Pons (tissue), 1 donor: ENCODE data around the gene CMIP.

Experiments used
- DNase-seq: peaks from one replicate; pipeline ENCODE4 v3.0.0-alpha.2; 2016; ENCODE audit warnings: low spot score

The CMIP gene

DNA sequence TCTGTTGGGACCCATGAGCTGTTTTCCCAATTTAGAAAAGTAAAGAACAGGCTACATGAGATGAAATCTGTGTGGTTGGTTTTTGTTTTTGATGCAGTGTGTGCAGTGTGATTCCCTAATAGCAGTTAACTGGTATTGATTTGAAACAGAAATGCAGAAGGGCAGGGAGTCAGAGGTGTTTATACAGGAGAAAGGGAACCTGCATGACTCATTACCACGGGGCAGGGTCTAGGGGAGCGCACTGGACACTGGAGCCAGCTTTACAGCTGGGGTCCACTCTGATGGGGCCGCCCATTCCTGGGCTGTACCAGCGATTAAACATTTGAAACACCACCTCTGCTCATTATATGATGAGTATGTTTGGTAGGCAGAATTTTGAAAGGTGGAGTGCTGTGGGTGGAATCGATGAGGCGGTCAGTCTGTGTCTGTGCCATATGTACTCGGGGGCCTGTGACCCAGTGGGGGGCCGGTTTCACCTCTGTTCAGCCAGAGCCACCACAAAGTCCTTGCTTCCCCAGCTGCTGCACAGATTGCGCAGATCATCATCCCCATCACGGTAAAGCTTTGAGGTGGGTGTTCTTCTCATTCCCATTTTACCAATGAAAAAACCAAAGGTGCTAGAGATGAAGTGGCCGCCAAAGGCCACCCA lies 142.5 kb downstream of the CMIP start:
- DNase-seq = no peak

GRCh38 chr16:81587626-81588160 lies 143.1 kb downstream of the CMIP start:
- no peak for DNase-seq

GRCh38 chr16:81588326-81589081 lies 143.9 kb downstream of the CMIP start:
- no peak for DNase-seq

DNA sequence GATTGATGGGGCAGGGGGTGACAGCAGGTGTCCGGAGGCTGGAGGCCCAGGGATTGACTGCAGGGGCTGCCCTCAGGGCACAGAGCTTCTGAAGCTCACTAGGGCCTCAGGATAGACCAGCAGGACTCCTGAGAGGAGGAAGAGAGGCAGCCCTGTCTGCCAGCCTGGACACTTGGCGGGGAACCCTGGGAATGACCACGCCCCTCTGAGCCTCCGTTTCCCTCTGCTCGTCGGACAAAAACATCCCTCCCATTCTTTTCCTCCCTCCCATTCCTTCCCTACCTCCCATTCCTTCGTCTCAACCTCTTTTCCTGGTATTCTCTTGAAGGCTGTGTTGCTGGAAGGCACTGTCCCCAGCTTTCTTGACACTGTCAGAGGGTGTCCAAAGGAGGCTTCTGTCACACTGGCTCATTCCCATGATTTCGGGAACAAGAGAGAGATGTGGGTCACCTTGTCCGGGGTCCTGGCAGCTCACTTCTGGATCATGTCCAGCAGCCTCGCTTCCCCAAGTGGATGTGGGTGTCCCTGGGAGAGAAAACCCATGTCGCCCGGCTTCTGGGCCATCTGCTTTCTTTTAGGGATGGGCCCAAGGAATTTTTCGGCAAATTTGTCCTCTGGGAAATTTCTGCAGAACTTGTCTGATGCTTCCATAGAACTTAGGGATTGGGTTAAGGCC lies 145.5 kb downstream of the CMIP start:
- DNase-seq = no peak

GRCh38 chr16:81590714-81591544 lies 146.3 kb downstream of the CMIP start:
- no peak for DNase-seq

- no peak for DNase-seq
Measured at GRCh38 chr16:81591545-81591870, 146.9 kb downstream of the CMIP start.

DNA sequence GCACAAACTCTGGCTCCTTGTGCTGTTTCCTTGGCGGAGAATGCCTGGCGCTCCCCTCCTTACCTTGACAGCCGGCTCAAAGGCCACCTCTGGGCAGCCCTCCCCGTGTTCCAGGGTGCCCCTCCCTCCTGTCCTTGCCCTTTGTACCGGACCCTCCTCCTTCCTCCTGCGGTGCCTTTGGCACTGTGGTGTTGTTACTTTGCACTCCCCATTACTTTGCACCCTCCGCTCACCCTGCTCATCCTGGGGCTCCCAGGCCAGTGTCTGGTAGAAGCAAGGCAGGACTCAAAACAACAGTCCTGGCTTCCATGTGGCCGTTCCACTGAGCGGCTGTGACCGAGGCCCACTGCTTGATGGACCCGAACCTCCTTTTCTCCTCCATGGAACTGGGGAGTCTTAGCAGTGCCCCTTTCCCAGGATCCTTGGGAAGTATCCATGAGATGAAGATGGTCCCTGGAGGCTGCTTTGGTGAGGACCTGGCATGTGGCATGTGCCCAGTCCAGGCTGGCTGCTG lies 147.8 kb downstream of the CMIP start:
- no peak for DNase-seq

DNA sequence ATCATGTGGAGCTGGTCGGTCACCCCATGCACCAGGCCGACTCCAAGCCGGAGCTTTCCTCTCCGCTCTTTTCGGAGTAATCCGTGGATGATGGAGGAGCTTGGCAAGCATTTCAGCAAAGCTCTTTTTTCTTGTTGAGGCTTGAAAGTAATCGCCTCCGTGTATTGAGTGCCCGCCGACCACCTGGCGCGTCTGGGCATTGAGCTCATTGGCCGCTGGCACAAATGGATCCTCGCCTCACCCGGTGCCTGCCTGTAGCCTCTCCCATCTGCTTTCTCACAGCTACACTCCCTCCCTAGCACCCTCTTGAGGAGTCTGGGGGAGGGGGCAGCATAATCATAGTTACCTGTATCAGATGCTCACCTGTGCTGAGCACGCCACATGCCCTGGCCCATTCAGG lies 148.9 kb downstream of the CMIP start:
- DNase-seq = no peak

- no peak for DNase-seq
Measured at GRCh38 chr16:81595629-81596292, 151.2 kb downstream of the CMIP start.

DNA sequence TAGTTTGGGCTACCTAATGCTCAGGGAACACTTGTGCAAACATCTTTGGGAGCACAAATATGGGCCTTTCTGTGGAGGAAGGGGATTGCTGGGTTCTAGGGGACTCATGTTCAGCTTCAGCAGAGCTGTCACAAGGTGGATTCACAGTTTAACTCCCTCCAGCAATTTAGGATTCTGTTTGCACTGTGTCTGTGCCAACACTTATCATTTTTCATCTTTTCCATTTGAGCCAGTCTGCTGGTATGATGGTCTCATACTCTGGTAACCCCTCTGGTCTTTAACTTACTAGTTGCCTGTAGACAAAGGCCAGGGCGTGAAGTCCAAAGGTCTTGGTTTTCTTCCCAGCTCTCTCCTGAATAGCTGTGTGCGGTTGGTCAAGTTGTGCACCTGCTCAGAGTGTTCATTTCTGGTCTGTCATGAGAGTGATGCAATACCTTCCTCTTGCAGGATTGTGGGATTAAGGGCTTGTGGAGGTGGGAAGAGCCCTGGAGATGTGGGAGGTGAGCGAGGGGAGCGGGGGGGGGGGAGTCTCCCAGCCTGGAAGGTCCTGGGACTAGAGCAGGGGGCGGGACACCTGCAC lies 152.6 kb downstream of the CMIP start:
- no peak for DNase-seq

DNA sequence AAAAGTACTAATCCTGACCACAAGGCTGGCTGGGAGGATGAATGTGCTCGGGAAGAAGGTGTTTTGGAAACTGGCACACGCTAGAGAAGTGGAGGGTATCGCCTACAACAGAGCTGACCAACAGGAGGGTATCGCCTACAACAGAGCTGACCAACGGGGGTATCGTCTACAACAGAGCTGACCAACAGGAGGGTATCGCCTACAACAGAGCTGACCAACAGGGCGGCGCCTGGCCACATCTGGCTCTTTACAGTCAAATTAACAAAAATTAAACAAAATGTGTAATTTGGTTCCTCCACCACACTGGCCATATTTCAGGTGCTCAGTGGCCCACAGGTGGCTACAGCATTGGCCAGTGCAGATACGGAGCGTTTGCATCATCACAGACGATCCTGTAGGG lies 153.5 kb downstream of the CMIP start:
- no peak for DNase-seq

DNA sequence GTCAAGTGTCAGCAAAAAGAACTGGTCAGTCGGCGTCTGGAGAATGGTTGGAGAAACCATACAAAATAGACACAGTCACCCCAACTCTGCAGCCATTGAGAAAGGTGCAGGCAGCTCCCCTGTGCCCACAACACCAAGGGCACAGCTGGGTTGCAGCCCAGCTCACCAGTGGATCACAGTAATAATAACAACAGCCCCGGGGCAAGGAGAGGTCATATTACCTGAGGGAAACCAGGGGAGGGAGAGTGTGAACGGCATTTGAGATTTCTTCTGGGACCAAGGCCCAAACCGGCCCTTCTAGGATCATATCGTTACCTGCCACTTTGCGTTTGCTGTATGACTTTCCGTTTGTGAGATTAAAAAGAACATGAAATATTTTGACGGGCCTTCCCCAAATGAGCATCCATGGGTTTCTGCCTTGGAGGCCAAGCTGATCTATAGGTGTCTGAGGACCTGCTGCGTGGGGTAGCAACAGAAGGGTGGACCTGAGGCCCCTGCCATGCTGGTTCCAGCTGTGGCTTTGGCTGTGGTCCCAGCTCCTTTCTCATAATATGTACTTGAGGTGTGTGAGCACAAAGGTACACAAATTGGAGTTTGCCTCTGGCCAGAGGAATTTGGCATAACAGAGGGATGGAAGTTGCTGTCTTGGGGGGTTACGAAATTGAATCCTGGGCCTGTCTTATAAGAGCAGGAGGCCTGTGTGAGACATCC lies 154.6 kb downstream of the CMIP start:
- DNase-seq = no peak

- DNase-seq = peak; percentile 32
Measured at GRCh38 chr16:81600275-81600674, 155.7 kb downstream of the CMIP start.

DNA sequence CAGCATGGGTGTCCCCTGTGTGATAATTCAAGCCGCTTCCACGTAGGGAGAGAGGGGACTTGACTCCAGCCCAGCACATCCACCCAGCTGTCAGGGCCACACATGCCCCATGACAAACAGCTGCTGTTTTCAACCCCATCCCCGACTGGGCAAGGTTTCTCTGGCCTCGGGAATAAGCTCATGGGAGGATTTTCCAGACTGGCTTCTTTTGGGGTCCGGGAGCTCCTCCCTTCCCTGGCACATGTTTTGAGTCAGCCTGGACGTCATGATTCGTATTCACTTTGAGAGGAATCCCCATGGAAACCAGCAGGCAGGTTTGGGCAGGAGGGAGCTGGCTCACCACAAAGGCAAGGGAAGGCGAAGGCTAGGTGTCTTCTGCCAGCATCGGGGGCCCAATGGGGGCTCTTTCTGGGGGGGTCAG lies 156.4 kb downstream of the CMIP start:
- DNase-seq = peak; percentile 51

- no peak for DNase-seq
Measured at GRCh38 chr16:81601601-81602255, 157.1 kb downstream of the CMIP start.

DNA sequence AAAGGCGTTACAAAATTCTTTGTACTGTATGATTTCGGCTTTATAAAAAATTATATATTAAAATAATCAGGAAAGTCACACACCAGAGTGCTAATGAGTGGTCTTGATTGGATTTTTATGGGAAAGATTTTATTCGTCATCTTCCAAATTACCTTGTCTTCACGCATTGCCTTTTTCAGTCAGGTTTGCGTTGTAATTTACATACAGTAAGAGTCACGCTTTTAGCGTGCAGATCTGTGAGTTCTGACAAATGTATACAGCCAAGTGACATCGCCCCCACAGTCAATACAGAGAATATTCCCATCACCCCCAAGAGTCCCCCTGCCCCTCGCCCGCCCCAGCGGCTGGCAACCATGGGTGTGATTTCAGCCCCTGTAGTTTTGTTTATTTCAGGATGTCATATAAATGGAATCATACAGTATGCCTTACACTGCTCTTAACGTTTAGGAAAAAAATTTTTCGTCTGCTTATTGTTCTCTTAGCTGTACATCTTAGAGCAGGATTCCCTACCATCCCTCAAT lies 157.7 kb downstream of the CMIP start:
- DNase-seq = no peak

DNA sequence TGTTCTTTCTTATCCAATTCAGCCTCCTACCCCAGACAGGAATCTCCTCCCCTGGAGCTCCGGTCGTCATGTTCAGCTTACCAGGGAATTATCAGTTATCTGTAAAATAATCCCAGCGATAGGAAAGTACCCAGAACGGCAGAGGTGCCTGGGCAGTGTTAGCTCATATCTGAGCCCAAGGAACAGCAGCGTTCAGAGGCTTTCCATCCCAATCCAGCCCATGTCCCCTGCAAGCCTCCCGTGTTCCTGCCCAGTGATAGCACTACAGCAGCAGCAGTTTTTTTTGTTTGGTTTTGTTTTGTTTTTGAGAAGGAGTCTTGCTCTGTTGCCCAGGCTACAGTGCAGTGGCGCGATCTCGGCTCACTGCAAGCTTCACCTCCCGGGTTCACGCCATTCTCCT lies 158.2 kb downstream of the CMIP start:
- no peak for DNase-seq

DNA sequence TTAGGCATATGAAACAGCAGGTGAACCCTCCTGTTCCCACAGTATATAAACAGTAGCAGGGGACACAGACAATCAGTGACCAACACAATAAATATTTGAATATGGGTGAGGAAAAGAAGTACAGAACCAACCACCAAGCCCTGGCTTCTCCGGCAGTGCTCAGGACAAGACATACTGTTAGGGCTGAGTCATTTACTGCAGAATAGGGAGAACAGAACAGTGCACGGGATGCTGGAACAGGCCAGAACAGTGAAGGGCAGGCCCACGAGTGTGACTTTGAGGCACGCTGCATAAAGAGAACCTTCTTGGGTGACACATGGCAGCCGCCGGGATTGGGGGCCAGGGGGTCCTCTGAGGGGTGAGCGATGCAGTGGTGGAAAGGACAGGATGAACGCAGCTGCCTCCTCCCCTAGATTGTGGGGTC lies 160.4 kb downstream of the CMIP start:
- DNase-seq = no peak

DNA sequence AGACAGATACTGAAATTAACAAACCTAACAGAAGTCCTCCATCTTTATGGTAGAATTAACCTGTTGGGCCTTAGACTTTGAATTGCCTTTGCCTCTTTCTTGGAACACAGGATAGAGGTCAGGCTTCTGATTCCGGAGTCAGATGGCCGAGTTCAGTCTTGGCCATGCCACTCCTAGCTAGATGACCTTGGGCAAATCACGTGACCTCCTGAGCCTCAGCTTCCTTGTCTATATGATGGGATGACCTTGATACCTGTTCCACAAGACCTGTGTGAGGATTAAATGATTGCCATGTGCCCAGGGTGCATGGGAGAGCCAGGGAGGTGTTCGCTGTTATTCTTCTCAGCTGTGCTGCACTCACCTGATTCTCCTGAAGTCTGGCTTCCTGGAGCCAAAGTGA lies 161.4 kb downstream of the CMIP start:
- DNase-seq = no peak

GRCh38 chr16:81607006-81607405 lies 162.4 kb downstream of the CMIP start:
- no peak for DNase-seq
